HUES48 (cell line): ENCODE results near the gene ROCK1.
"Not testable (repeated sequence)": the region's sequence is repeated elsewhere in the genome, so short reads cannot be mapped to it uniquely, and the experiment has no call there.

Source experiments
- H3K27ac ChIP-seq: one replicate; pipeline ENCODE4 v1.7.0; 2013; ENCODE audit warnings: low read depth, low read length, inconsistent platforms
- H3K27me3 ChIP-seq: 2 replicates; pipeline ENCODE4 v1.6.1; 2013; ENCODE audit warnings: mild to moderate bottlenecking, low read length; ENCODE audit not compliant: control insufficient read depth, insufficient read depth
- H3K36me3 ChIP-seq: 2 replicates; pipeline ENCODE4 v1.6.1; 2013; ENCODE audit warnings: low read length; ENCODE audit not compliant: control insufficient read depth, insufficient read depth
- H3K4me1 ChIP-seq: 2 replicates; pipeline ENCODE4 v1.6.1; 2013; ENCODE audit warnings: mild to moderate bottlenecking, low read length; ENCODE audit not compliant: control insufficient read depth, insufficient read depth
- H3K4me3 ChIP-seq: 2 replicates; pipeline ENCODE4 v1.5.1; 2013; ENCODE audit warnings: mild to moderate bottlenecking, low read depth, low read length
- H3K9ac ChIP-seq: 2 replicates; pipeline ENCODE4 v1.6.1; 2013; ENCODE audit warnings: mild to moderate bottlenecking, low read depth, low read length, moderate library complexity
- H3K9me3 ChIP-seq: 2 replicates; pipeline ENCODE4 v1.6.1; 2013; ENCODE audit warnings: low read length; ENCODE audit not compliant: control insufficient read depth, insufficient read depth

The ROCK1 gene

DNA sequence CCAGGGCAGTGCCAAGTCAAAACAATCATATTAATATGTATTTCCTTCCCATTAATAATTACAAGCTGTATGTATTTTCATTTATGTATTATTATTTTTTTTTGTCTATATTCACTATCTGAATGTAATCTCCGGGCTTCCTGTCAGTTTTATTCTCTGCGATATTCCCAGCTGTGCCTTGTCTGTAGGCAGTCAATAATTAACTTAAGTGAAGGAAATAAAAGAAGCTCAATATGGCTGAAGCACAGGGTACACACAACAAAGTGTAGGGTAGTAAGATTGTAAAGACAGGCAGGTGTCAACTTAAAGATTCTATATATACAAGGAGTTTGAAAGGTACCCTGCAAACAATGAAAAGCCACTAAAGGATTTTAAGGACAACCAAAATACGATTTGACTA, 122.9 kb downstream of the ROCK1 start:
- Histone ChIP-seq H3K36me3 (peaks cover 33% of the 10 kb centered on the region), H3K27me3 (no peaks in the 10 kb centered on the region), H3K9me3 (no peaks in the 10 kb centered on the region), H3K27ac (no peak overlapping the region), H3K4me1 (no peaks in the 10 kb centered on the region), H3K9ac (no peak overlapping the region), H3K4me3 (no peak overlapping the region)

DNA sequence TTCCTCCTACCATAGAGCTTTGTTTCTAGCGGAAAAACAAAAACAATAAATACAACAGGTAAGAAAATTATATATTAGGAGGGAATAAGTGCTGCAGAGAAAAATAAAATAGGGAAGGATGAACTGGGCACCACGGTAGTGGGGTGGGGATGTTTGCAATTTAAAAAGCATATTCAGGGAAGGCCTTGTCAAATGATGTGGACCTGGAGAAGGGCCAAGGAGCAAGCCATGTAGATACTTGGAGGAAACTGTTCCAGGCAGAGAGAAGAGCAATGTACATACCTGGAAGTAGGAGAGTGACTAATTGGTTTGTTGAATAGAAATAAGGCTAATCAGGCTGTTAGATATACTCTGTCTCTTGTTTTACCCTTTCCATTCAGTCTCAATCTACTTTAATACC, 136.5 kb downstream of the ROCK1 start:
- H3K4me1 ChIP-seq, result no peaks in the 10 kb centered on the region
- no peak overlapping the region for H3K27ac ChIP-seq
- H3K36me3 ChIP-seq, result peaks cover 42% of the 10 kb centered on the region
- no peak overlapping the region for H3K4me3 ChIP-seq
- no peak overlapping the region for H3K9ac ChIP-seq
- H3K9me3 ChIP-seq, result no peaks in the 10 kb centered on the region
- no peaks in the 10 kb centered on the region for H3K27me3 ChIP-seq

DNA sequence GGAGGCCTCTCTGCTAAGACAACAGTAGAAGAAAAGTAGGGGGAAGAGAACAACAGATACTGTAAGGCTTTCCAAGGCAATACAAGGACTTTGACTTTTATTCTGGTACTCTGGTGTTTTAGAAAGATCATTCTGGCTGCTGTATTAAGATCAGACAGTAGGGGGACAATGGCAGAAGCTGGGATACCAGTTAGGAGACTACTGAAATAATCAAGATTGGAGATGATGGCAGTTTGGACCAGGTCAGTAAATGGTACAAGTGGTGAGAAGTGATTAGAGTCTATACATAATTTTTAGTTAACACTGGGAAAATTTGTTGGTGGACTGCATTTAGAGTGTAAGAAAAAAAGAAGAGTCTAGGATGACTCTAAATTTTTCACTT, 139.7 kb downstream of the ROCK1 start:
- Histone ChIP-seq H3K9ac (no peak overlapping the region), H3K27ac (no peak overlapping the region), H3K4me1 (no peaks in the 10 kb centered on the region), H3K9me3 (no peaks in the 10 kb centered on the region), H3K36me3 (peaks cover 46% of the 10 kb centered on the region), H3K4me3 (no peak overlapping the region), H3K27me3 (no peaks in the 10 kb centered on the region)

DNA sequence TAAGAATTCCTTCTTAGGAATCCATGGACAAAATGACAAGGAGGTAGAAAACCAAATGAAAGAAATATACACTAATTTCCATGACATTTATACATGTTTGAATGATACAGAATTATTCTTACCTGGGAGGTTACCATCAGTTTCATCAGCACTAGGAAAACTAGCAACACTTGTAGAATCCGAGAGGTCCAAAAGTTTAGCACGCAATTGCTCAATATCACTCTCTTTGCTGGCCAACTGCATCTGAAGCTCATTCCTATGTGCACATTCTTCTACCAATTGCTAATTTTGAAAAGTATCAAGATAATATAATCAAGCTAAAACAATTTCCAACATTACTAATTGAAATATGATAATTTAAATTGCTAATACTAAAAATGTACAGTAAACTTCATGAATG, 144.8 kb downstream of the ROCK1 start:
- Histone ChIP-seq H3K4me1 (no peaks in the 10 kb centered on the region), H3K27me3 (no peaks in the 10 kb centered on the region), H3K9me3 (no peaks in the 10 kb centered on the region), H3K27ac (no peak overlapping the region), H3K4me3 (no peak overlapping the region), H3K36me3 (peaks cover 52% of the 10 kb centered on the region), H3K9ac (no peak overlapping the region)

DNA sequence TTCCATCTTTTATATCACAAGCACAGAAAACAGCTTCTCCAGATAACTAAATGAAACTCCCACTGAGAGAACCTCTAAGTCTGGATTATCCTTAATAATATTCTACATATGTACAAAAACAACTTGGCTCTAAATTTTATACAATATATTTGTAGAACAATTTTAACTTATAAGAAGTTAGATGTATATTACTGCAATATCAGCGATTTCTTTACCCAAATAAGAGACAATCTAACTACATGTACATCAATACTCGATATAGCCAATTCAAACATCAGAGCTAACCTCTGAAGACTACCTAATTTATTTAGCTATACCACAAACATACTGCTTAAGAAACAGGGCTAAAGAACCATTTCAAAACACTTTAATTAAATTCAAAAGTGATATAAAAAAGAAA, 148.6 kb downstream of the ROCK1 start:
- no peaks in the 10 kb centered on the region for H3K4me1 ChIP-seq
- H3K9me3 ChIP-seq, result no peaks in the 10 kb centered on the region
- no peak overlapping the region for H3K9ac ChIP-seq
- H3K36me3 ChIP-seq, result peaks cover 31% of the 10 kb centered on the region
- H3K27ac ChIP-seq, result no peak overlapping the region
- H3K4me3 ChIP-seq, result no peak overlapping the region
- H3K27me3 ChIP-seq, result no peaks in the 10 kb centered on the region

DNA sequence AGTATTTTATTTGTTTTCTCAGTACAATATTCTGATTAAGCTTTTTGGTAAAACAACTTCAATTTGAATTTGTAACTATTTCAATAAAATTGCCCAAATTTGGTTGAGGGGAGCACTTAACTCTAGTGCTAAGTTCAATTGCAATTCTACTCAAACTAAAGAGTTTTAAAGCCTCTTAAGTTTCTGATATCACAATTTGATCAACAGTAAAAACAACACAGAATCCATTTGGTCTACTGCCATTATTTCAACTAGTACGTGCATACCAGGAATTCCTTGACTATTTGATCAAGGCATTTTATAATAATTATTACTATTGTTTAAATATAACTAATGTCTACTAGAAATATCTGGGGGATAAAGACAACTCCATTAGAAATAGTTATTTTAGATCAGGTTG, 150.9 kb downstream of the ROCK1 start:
- no peaks in the 10 kb centered on the region for H3K9me3 ChIP-seq
- no peaks in the 10 kb centered on the region for H3K4me1 ChIP-seq
- no peak overlapping the region for H3K9ac ChIP-seq
- H3K4me3 ChIP-seq, result no peak overlapping the region
- H3K27me3 ChIP-seq, result no peaks in the 10 kb centered on the region
- no peak overlapping the region for H3K27ac ChIP-seq
- H3K36me3 ChIP-seq, result peaks cover 10% of the 10 kb centered on the region

DNA sequence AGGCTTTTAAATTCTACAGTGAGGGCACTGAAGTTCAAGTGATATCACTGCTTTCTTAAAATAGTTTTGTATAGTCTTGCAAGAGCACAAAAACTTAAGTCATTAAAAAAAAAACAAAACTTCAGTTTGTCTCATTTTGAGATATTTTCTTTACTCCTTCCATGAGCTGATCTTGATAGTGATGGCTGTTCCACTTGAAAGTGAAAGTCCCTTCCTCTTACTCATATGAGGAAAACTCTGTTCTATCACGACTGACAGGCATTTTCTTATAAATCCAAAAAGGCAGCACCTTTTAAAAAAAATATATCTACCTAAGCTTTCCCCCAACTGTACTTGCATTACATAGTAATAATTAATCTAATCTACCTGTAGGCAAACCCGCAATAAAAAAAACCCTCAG, 160.8 kb downstream of the ROCK1 start:
- not testable (repeated sequence) for H3K27ac ChIP-seq, H3K4me3 ChIP-seq, H3K36me3 ChIP-seq, H3K4me1 ChIP-seq, H3K9ac ChIP-seq, H3K27me3 ChIP-seq, H3K9me3 ChIP-seq
